PFSK-1 (cell line): ENCODE measurements around the gene IGSF11.

Experiments used
- POLR2AphosphoS5 ChIP-seq: IDR thresholded peaks from 2 replicates; pipeline ENCODE4 v1.6.1; 2012; ENCODE audit warnings: low read depth, mild to moderate bottlenecking, control low read depth, low read length, moderate library complexity
- SIN3A ChIP-seq: IDR thresholded peaks from 2 replicates; pipeline ENCODE4 v1.6.1; 2012; ENCODE audit warnings: mild to moderate bottlenecking, low read length, moderate library complexity, borderline replicate concordance; ENCODE audit not compliant: insufficient read depth
- TAF1 ChIP-seq: IDR thresholded peaks from 2 replicates; pipeline ENCODE4 v1.6.1; 2012; ENCODE audit warnings: low read length, control low read depth, borderline replicate concordance; ENCODE audit not compliant: insufficient read depth
- TF ChIP-seq, protein P1 (sequence below), 2 experiments: IDR thresholded peaks; 2 replicates each; pipeline versions ENCODE4 v1.6.1 to v1.8.0; 2011 to 2012; ENCODE audit warnings: low read depth in 2 of 2, low read length in 2 of 2, control low read depth in 1 of 2, inconsistent platforms in 1 of 2, mild to moderate bottlenecking in 1 of 2, moderate library complexity in 1 of 2; ENCODE audit not compliant: insufficient read depth in 1 of 2

DNA sequence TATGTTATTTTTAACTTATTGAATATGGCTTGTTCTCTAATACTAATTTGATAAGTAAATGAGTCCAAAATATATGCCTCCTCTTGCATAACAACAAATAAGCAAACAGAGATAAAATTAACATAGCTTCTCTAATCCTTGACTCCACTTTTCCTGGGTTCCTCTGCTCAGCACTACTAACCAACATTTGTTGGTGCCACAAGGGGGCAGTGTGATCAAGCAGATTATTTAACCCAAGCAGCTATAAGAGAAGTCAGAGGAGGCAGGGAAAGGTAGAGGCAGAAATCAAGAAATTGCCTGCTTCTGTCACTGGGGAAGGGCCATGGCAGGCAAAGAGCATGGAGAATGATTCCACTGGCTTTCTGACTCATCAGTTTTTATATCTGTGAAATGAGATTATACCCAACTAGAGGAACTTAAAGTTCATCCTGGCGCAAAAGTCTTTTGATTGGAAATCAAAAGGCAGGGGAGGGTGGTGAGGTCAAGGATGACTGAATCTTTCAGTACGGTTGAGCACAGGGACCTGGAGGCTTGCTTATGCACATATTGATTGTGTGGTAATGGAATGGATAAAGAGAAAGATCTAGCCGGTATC is 152.2 kb downstream of the IGSF11 start:
- TF ChIP-seq POLR2AphosphoS5 = no peak
- no peak for TF ChIP-seq SIN3A
- TF ChIP-seq, protein P1, sequence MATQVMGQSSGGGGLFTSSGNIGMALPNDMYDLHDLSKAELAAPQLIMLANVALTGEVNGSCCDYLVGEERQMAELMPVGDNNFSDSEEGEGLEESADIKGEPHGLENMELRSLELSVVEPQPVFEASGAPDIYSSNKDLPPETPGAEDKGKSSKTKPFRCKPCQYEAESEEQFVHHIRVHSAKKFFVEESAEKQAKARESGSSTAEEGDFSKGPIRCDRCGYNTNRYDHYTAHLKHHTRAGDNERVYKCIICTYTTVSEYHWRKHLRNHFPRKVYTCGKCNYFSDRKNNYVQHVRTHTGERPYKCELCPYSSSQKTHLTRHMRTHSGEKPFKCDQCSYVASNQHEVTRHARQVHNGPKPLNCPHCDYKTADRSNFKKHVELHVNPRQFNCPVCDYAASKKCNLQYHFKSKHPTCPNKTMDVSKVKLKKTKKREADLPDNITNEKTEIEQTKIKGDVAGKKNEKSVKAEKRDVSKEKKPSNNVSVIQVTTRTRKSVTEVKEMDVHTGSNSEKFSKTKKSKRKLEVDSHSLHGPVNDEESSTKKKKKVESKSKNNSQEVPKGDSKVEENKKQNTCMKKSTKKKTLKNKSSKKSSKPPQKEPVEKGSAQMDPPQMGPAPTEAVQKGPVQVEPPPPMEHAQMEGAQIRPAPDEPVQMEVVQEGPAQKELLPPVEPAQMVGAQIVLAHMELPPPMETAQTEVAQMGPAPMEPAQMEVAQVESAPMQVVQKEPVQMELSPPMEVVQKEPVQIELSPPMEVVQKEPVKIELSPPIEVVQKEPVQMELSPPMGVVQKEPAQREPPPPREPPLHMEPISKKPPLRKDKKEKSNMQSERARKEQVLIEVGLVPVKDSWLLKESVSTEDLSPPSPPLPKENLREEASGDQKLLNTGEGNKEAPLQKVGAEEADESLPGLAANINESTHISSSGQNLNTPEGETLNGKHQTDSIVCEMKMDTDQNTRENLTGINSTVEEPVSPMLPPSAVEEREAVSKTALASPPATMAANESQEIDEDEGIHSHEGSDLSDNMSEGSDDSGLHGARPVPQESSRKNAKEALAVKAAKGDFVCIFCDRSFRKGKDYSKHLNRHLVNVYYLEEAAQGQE (IDR thresholded peaks at IDR 0.05; ENCODE audit: insufficient read depth in 1 of 2, low read depth in 2 of 2, low read length in 2 of 2) = no peak
- TF ChIP-seq TAF1 = no peak
